Measurements from ENCODE around the gene LGALS3BP. TPM values are rescaled to one million over a fixed set of nuclear protein-coding genes. Genes with fewer than 3 reads are reported as not detected.

The LGALS3BP gene
- total RNA-seq, 1 experiment from 2014 or later = 69.8 TPM

GRCh38 chr17:78988152-78988551 is 8.4 kb upstream of the LGALS3BP start:
- WGBS (ENCODE audit: extremely low coverage, insufficient read length, low lambda C conversion rate) = no CpG with 5 or more reads among the region's 6 CpGs
- Histone ChIP-seq H3K27ac (ENCODE audit: insufficient read length, low read depth, low read length) (no peak overlapping the region), H2BK120ac (ENCODE audit: low read depth, low read length, poor library complexity, severe bottlenecking) (no peak overlapping the region), H3K4ac (ENCODE audit: low read depth, low read length) (no peak overlapping the region), H3K79me2 (ENCODE audit: insufficient read depth, low read length) (no peaks in the 10 kb centered on the region), H4K91ac (ENCODE audit: insufficient read length, low read depth, low read length) (no peak overlapping the region), H2BK15ac (ENCODE audit: low read depth, low read length) (no peak overlapping the region), H3K23ac (ENCODE audit: insufficient read length, low read depth, low read length) (no peak overlapping the region), H3K18ac (ENCODE audit: insufficient read length, low read depth, low read length) (no peak overlapping the region), H3K56ac (ENCODE audit: insufficient read length, low read depth, low read length) (no peak overlapping the region), H3K23me2 (ENCODE audit: insufficient read length, low read depth, low read length, poor library complexity, severe bottlenecking) (no peaks in the 10 kb centered on the region), H3K9ac (ENCODE audit: extremely low read depth, insufficient read length, low read length) (no peak overlapping the region), H2BK20ac (ENCODE audit: low read depth, low read length, poor library complexity, severe bottlenecking) (no peak overlapping the region), H3T11ph (ENCODE audit: low read length) (no peak overlapping the region), H4K5ac (ENCODE audit: insufficient read length, low read depth, low read length) (no peak overlapping the region), H3K4me2 (ENCODE audit: insufficient read depth, insufficient read length, low read length) (no peak overlapping the region), H3K27me3 (ENCODE audit: insufficient read depth, low read length) (no peaks in the 10 kb centered on the region), H2AK5ac (ENCODE audit: insufficient read length, low read length) (no peak overlapping the region), H3K9me3 (ENCODE audit: control insufficient read depth, low read depth, low read length) (no peaks in the 10 kb centered on the region), H2BK12ac (ENCODE audit: insufficient read length, low read depth, low read length) (no peak overlapping the region), H2BK5ac (ENCODE audit: insufficient read length, low read length) (no peak overlapping the region), H4K20me1 (ENCODE audit: control insufficient read depth, insufficient read depth, insufficient read length) (no peaks in the 10 kb centered on the region), H2AFZ (ENCODE audit: low read length) (no peak overlapping the region), H3K4me1 (ENCODE audit: insufficient read depth, low read length) (peaks cover 4% of the 10 kb centered on the region; the same call in 1 of the 2 replicates), H3K79me1 (ENCODE audit: insufficient read depth, low read depth, low read length, poor library complexity, severe bottlenecking) (no peaks in the 10 kb centered on the region), H4K8ac (replicated peaks; ENCODE audit: insufficient read length, low read depth, low read length) (no peak overlapping the region), H3K14ac (ENCODE audit: insufficient read depth, low read length) (no peak overlapping the region)
- H3K9me3 Mint-ChIP-seq = no peaks in the 10 kb centered on the region
- peaks cover 25% of the 10 kb centered on the region for H3K27me3 Mint-ChIP-seq (ENCODE audit: low read depth)
- no peak overlapping the region for H3K4me3 Mint-ChIP-seq
- DNase-seq = no peak
- no peak for TF ChIP-seq CTCF (conservative IDR thresholded peaks at IDR 0.05)
- peaks cover 11 to 13% of the 10 kb centered on the region in 2 experiments for H3K4me1 Mint-ChIP-seq
- peaks cover 11 to 23% (median 14%) of the 10 kb centered on the region in 3 experiments for H3K36me3 Mint-ChIP-seq (ENCODE audit: insufficient read depth in 1 of 3, low read depth in 3 of 3)
- H3K27ac Mint-ChIP-seq = no peak overlapping the region
